Stimulated activated naive CD8-positive, alpha-beta T cell treated with anti-CD3 and anti-CD28 coated beads, Interleukin-15, amount 100 ng/mL, for 72 hours (primary cell): Measurements from ENCODE around the gene SPOCD1.
A peak's percentile ranks its signal among the peaks of the same experiment; 100 is the strongest.

Experiments
- ATAC-seq: fragments of 150-1000 bp; cut with Tn5 transposase; 2 replicates; pipeline ENCODE4 v1.10.0; 2021; ENCODE audit warnings: mild to moderate bottlenecking, moderate library complexity
- DNase-seq, 2 donors: peaks; one replicate each; pipeline ENCODE4 v3.0.0; 2021 to 2022
- H3K27ac Mint-ChIP-seq, 2 donors: one replicate each; pipeline ENCODE4 v1.8.0; 2022; ENCODE audit warnings: mild to moderate bottlenecking in 2 of 2, mixed read lengths in 2 of 2, moderate library complexity in 2 of 2
- H3K27me3 Mint-ChIP-seq: one replicate; pipeline ENCODE4 v1.8.0; 2022; ENCODE audit warnings: mixed read lengths
- H3K4me1 Mint-ChIP-seq: one replicate; pipeline ENCODE4 v1.8.0; 2022; ENCODE audit warnings: mild to moderate bottlenecking, mixed read lengths
- H3K4me3 Mint-ChIP-seq, 2 donors: one replicate each; pipeline ENCODE4 v1.8.0; 2022; ENCODE audit warnings: mild to moderate bottlenecking in 2 of 2, mixed read lengths in 2 of 2, moderate library complexity in 1 of 2
- H3K9me3 Mint-ChIP-seq, 2 donors: one replicate each; pipeline ENCODE4 v1.8.0; 2022; ENCODE audit warnings: mixed read lengths in 2 of 2

SPOCD1 gene

DNA sequence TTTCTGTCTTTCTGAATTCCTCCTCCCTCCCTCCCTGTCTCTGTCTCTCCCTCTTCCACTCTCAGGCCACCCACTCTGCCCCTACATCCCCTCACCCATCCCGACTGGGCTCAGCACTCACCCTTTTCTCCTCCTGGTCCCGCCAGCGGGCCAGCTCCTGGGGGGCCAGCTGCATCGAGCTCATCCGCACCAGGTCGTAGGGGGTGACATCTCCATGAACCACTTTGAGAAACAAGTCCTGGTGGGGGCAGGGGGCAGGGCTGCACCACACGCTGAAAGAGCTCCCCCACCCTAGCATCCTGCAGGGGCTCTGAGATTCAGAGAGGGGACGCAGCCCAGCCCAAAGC is 17.8 kb downstream of the SPOCD1 start:
- ATAC-seq (no peak), DNase-seq (no peak)
- Mint-ChIP-seq H3K9me3 (no peaks in the 10 kb centered on the region), H3K4me1 (peaks cover 13% of the 10 kb centered on the region), H3K27me3 (no peaks in the 10 kb centered on the region), H3K4me3 (no peak overlapping the region), H3K27ac (no peak overlapping the region)

DNA sequence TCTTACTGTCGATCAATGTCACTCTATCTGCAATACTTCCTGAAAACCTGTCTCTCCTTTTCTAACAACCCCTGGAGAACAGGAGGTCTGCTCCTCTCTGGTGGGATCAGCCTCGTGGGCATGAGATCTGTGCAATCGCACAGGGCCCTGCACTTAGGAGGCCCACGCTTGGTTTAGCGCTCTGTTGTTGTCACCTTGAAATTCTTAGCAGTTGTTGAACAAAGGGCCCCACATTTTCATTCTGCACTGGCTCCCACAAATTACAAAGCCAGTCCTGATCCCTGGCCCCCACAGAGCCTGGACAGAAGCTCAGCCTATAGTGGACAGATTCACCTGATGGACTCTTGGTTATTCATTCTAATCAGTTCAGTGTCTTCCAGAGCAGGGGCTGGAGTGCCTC is 18.6 kb downstream of the SPOCD1 start:
- H3K4me3 Mint-ChIP-seq = no peak overlapping the region
- ATAC-seq (no peak), DNase-seq (no peak)
- peaks cover 8% of the 10 kb centered on the region for H3K4me1 Mint-ChIP-seq
- no peaks in the 10 kb centered on the region for H3K27me3 Mint-ChIP-seq
- H3K27ac Mint-ChIP-seq = no peak overlapping the region
- no peaks in the 10 kb centered on the region for H3K9me3 Mint-ChIP-seq

DNA sequence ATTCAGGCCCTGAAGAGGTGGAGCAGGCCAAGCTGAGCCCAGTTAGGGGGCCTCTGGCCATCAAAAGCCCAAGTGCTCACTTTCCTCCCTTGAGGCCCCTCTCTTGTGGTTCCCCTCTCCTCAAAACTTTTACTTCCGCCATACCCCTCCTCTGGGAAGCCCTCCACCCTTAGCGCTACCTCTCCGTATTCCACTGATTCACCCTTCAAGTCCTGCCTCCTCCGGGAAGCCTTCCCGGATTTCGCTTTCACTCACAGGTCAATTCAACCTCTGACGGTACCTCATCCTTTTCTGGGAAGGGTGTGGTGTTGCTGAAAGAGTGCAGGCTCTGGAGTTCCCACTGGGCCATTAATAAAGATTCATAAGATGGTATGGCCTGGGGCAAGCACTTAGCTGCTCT is 19.1 kb downstream of the SPOCD1 start:
- DNase-seq (no peak), ATAC-seq (no peak)
- no peak overlapping the region for H3K4me3 Mint-ChIP-seq
- H3K9me3 Mint-ChIP-seq = no peaks in the 10 kb centered on the region
- H3K4me1 Mint-ChIP-seq = peaks cover 8% of the 10 kb centered on the region
- H3K27me3 Mint-ChIP-seq = no peaks in the 10 kb centered on the region
- H3K27ac Mint-ChIP-seq = no peak overlapping the region

DNA sequence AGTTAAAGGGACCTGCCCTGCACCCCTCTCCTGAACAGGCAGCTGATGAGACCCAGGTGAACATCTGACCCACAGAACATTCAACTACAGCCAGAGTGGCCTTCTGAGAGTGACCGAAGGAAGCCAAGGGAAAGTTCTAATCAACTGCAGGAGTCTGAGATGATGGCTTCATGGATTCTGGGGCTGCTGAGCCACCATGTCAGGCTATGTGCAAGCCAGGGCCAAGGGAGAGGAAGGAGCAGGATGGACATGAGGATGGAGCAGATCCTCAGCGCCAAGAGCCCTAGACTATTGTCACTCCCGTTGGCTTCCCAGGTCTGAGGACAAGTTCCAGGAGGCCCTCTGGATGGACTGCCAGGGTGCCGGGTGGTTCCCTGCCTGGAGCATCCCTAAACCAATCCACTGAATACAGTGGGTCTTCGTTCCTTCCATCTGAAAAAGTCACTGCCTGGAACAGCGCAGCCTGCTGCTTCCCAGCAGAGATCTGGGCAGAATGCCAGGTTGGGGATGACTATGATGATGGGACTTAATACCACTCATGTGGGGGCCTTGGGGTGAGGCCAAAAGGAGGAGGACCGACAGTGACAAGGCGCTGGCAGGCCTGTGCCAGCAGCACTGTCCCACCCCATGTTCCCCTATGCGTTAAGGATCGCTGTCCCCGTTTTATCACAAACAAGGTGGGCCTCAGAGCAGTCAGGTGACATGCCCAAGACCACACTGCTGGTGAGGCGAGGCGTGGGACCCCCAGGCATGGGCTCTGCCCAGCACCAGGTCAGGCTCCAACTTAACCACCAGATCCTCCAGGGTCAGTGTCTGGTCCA is 19.8 kb downstream of the SPOCD1 start:
- H3K4me3 Mint-ChIP-seq = no peak overlapping the region
- H3K4me1 Mint-ChIP-seq = peaks cover 8% of the 10 kb centered on the region
- DNase-seq = no peak
- ATAC-seq = no peak
- no peak overlapping the region for H3K27ac Mint-ChIP-seq
- H3K27me3 Mint-ChIP-seq = no peaks in the 10 kb centered on the region
- no peaks in the 10 kb centered on the region for H3K9me3 Mint-ChIP-seq

- no peak overlapping the region for H3K27ac Mint-ChIP-seq
- ATAC-seq = no peak
- H3K27me3 Mint-ChIP-seq = no peaks in the 10 kb centered on the region
- H3K4me3 Mint-ChIP-seq = no peak overlapping the region
- peaks cover 9% of the 10 kb centered on the region for H3K4me1 Mint-ChIP-seq
- no peak for DNase-seq
- no peaks in the 10 kb centered on the region for H3K9me3 Mint-ChIP-seq
Observed at GRCh38 chr1:31795096-31795675, 20.6 kb downstream of the SPOCD1 start.

GRCh38 chr1:31793586-31794285 is 22.1 kb downstream of the SPOCD1 start:
- ATAC-seq (no peak), DNase-seq (no peak)
- peaks cover 21% of the 10 kb centered on the region for H3K4me1 Mint-ChIP-seq

GRCh38 chr1:31793086-31793485 is 22.7 kb downstream of the SPOCD1 start:
- DNase-seq (no peak), ATAC-seq (no peak)
- H3K27me3 Mint-ChIP-seq = no peaks in the 10 kb centered on the region
- peaks cover 16% of the 10 kb centered on the region for H3K4me1 Mint-ChIP-seq
- H3K4me3 Mint-ChIP-seq = no peak overlapping the region
- no peaks in the 10 kb centered on the region for H3K9me3 Mint-ChIP-seq
- H3K27ac Mint-ChIP-seq = no peak overlapping the region

More at GRCh38 chr1:31793586-31794285, 22.1 kb downstream of the SPOCD1 start:
- H3K9me3 Mint-ChIP-seq = no peaks in the 10 kb centered on the region
- no peak overlapping the region for H3K27ac Mint-ChIP-seq
- H3K27me3 Mint-ChIP-seq = no peaks in the 10 kb centered on the region
- no peak overlapping the region for H3K4me3 Mint-ChIP-seq

DNA sequence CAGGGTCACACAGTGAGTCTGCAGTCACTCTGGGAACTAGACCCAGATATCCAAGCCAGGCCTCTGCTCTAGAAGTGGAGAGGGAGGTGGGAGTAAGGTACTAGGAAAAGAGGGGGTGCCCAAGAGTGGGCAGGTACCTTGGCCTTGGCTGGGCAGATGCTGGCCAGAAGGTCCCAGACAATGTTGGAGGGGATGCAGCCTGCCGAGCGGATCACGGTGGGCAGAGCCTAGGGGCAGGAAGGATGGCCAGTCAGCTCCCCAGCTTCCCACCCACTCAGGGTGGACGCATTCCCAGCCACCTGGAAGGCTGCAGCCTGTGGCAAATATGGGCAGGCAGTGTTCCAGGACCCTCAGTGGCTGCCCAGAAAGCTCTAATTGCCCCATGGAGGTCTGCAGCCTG is 23.3 kb downstream of the SPOCD1 start:
- Mint-ChIP-seq H3K27ac (no peak overlapping the region), H3K4me3 (no peak overlapping the region), H3K27me3 (no peaks in the 10 kb centered on the region), H3K4me1 (peaks cover 21% of the 10 kb centered on the region), H3K9me3 (no peaks in the 10 kb centered on the region)
- no peak for DNase-seq
- no peak for ATAC-seq

- peaks cover 25% of the 10 kb centered on the region for H3K4me1 Mint-ChIP-seq
- ATAC-seq (no peak), DNase-seq (no peak)
- H3K27ac Mint-ChIP-seq = no peak overlapping the region
- no peak overlapping the region for H3K4me3 Mint-ChIP-seq
- H3K9me3 Mint-ChIP-seq = no peaks in the 10 kb centered on the region
- no peaks in the 10 kb centered on the region for H3K27me3 Mint-ChIP-seq
Observed at GRCh38 chr1:31792116-31792515, 23.7 kb downstream of the SPOCD1 start.

GRCh38 chr1:31791131-31791858 is 24.5 kb downstream of the SPOCD1 start:
- H3K4me3 Mint-ChIP-seq = no peak overlapping the region

DNA sequence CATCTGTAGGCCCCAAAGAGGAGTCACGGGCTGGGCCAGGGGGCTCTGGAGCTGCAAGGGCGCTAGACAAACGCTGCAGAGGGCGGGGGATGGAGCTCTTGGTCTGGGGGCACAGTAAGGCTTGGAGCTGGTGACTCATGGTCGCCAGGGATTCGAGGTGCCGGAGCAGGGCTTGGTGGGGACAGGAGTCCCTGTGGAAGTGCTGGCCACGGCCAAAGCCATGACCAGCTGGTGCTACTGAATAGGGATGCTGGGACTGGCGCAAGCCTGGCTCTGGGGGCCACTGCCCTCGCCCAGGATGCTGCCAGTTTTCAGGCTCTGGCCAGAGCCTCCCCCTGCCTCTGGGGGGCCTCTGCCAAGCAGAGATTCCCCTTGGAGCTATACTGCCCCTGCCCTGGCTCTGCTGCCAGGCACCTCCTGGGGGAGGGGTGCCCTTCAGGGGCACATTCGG is 25.2 kb downstream of the SPOCD1 start:
- no peaks in the 10 kb centered on the region for H3K27me3 Mint-ChIP-seq
- H3K4me3 Mint-ChIP-seq = no peak overlapping the region
- no peak for DNase-seq
- no peaks in the 10 kb centered on the region for H3K9me3 Mint-ChIP-seq
- peaks cover 25% of the 10 kb centered on the region for H3K4me1 Mint-ChIP-seq
- H3K27ac Mint-ChIP-seq = no peak overlapping the region
- no peak for ATAC-seq

More at GRCh38 chr1:31791131-31791858, 24.5 kb downstream of the SPOCD1 start:
- ATAC-seq (no peak), DNase-seq (no peak)
- H3K27me3 Mint-ChIP-seq = no peaks in the 10 kb centered on the region
- H3K9me3 Mint-ChIP-seq = no peaks in the 10 kb centered on the region
- no peak overlapping the region for H3K27ac Mint-ChIP-seq
- peaks cover 25% of the 10 kb centered on the region for H3K4me1 Mint-ChIP-seq

DNA sequence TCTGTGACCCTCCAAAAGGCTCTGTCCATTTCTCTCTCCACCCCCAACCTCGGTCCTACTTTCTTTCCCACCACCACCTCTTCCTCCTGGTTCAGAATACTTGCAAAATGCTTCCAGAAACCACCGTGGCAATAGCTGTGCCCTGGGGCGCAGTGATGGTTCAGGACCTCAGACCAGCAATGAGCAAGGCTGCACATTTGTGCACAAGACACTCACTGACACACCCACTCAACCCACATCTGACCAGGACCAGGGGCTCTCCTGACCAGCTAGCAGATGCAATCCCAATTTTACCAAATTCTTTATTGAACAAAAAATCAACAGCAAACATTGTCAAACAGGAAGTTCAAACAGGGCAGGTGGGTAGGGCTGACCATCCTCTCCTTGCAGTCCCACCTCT is 25.7 kb downstream of the SPOCD1 start:
- no peak overlapping the region for H3K27ac Mint-ChIP-seq
- no peak overlapping the region for H3K4me3 Mint-ChIP-seq
- no peaks in the 10 kb centered on the region for H3K27me3 Mint-ChIP-seq
- no peak for ATAC-seq
- no peaks in the 10 kb centered on the region for H3K9me3 Mint-ChIP-seq
- peaks cover 25% of the 10 kb centered on the region for H3K4me1 Mint-ChIP-seq
- no peak for DNase-seq

- H3K9me3 Mint-ChIP-seq = no peaks in the 10 kb centered on the region
- ATAC-seq = peak; percentile 87
- H3K4me3 Mint-ChIP-seq = peak overlapping the region; percentile 83 to 88
- H3K27me3 Mint-ChIP-seq = no peaks in the 10 kb centered on the region
- H3K27ac Mint-ChIP-seq = peak overlapping the region in 1 of 2 donors; percentile 38
- peak; percentile 95 to 97 for DNase-seq
- peaks cover 25% of the 10 kb centered on the region for H3K4me1 Mint-ChIP-seq
Observed at GRCh38 chr1:31789259-31790065, 26.4 kb downstream of the SPOCD1 start.

DNA sequence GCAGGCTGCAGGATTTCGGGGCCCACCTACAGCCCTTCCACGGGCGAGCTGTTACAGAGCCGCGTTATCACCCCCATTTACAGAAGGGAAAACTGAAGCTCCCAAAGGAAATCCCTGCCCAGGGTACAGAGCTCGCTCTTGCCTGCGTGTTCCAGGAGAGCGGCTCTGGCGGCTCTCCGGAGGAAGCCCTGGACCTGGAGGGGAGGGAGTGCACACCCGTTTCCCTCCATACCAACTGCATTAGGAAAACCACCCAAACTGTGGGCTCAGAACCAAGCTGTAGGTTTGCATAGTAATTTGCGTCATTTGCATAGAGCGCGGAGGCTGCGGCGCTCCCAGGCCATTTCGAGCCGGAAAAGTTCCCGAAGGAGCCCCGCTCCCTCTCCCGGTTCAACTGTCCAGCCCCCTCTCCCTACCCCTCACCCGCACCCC is 27.0 kb downstream of the SPOCD1 start:
- DNase-seq = no peak
- ATAC-seq = peak; percentile 70
- Mint-ChIP-seq H3K27ac (peak overlapping the region in 1 of 2 donors; percentile 38), H3K4me3 (peak overlapping the region; percentile 83 to 88), H3K27me3 (no peaks in the 10 kb centered on the region), H3K4me1 (peaks cover 25% of the 10 kb centered on the region), H3K9me3 (no peaks in the 10 kb centered on the region)
